Testis (tissue), 3 donors: ENCODE results near the gene ATP6V1B1. TPM values are rescaled to one million over a fixed set of nuclear protein-coding genes. Genes with fewer than 3 reads are reported as not detected.

Experiments used
- DNase-seq: peaks from one replicate; pipeline ENCODE4 v3.0.0-alpha.2; 2019
- H3K27ac ChIP-seq, 2 donors: fragments of 200-600 bp; sonication (generic); one replicate each; pipeline ENCODE4 v1.5.1; 2019
- H3K27me3 ChIP-seq: fragments of 200-600 bp; sonication (generic); one replicate; pipeline ENCODE4 v1.5.1; 2019
- H3K36me3 ChIP-seq: fragments of 200-600 bp; sonication (generic); one replicate; pipeline ENCODE4 v1.5.1; 2017; ENCODE audit warnings: low read depth; ENCODE audit errors: missing control alignments
- H3K4me1 ChIP-seq: fragments of 200-600 bp; sonication (generic); one replicate; pipeline ENCODE4 v1.5.1; 2019
- H3K4me3 ChIP-seq, 2 donors: fragments of 200-600 bp; sonication (generic); one replicate each; pipeline ENCODE4 v1.5.1; 2017 to 2019
- H3K9me3 ChIP-seq: fragments of 200-600 bp; sonication (generic); one replicate; pipeline ENCODE4 v1.5.1; 2017
- CTCF ChIP-seq, 3 experiments: fragments of 450-650 bp in 2 of 3; fragments of 200-600 bp in 1 of 3; sonication (generic) in 1 of 3; IDR thresholded peaks; one replicate each; pipeline ENCODE4 v1.5.1; 2016 to 2019; ENCODE audit warnings: antibody characterized with exemption in 3 of 3, mild to moderate bottlenecking in 2 of 3, moderate library complexity in 1 of 3
- POLR2A ChIP-seq: fragments of 450-650 bp; IDR thresholded peaks from one replicate; pipeline ENCODE4 v1.6.1; 2017; ENCODE audit warnings: antibody characterized with exemption, mild to moderate bottlenecking, moderate library complexity
- WGBS, 2 donors: methylation state at CpG; one replicate each; pipeline ENCODE4 v1.1.5; 2018; 5-methylcytosine and 5-hydroxymethylcytosine counted together
- intact Hi-C: fragments of 100-400 bp; cut with DNase I; formaldehyde crosslinking; loops from one replicate; pipeline ENCODE4 v1.15.1; 2023; ENCODE audit warnings: low total_unique reads
- polyA plus RNA-seq: library from polyadenylated mRNA; stranded (reverse); fragments of 350-450 nt; fragmentation: Illumina TruSeq; extraction: RNeasy Lipid Tissue Mini Kit (QIAGEN cat#74804); gene quantifications from one replicate; pipeline ENCODE4 v1.2.3, GENCODE V29; 2014; ENCODE audit warnings: low read depth, low replicate concordance; ENCODE audit not compliant: insufficient read depth
- total RNA-seq, 2 donors: library from RNA; depleted of rRNA; stranded (reverse); fragments of >200 nt; gene quantifications; one replicate each; pipeline ENCODE4 v1.2.3, GENCODE V29; 2016

The ATP6V1B1 gene
- total and polyA plus RNA-seq, 3 donors from 2014 or later = 1.7 to 2.9 TPM; not detected in 1

DNA sequence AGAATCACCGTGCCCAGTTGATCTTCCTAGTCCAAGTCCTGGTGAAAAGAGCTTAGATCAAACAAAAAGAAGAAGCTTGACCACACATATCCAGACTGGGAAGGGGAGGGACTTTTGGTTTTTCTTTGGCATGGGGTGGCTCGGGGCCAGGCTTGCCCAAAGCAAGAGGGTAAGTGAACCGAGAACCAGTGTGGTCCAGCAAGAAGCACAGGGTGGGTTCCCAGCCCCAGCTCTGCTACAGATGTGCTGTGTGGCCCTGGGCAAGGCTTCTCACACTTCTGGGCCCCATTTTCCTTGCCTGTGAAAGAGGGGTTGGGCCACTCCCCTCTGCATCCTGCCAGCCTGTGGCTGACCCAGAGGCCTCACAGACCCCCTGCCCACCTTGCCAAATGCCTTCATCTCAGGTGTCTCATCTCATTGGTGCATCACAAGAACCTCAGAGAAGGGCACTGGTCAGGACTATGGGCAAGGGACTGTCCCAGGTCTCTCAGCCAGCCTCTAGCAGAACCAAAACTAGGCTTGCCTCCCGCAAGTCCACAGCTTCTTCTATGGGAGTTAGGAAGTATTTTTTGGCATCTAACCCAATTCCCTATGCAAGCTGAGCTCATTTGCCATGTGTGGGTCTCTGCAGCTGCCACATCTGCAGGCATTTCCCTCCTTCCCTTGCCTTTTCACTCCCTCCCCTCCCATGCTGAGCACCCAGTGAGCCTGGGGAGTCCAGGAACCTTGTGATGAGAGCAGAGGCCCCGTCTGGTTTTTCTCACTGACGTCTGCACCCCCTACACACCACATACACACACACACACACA is 6.9 kb downstream of the ATP6V1B1 start:
- intact Hi-C loops = no loop called here
- H3K27ac ChIP-seq = no peak overlapping the region
- DNase-seq = no peak
- no peaks in the 10 kb centered on the region for H3K36me3 ChIP-seq
- H3K4me1 ChIP-seq = no peaks in the 10 kb centered on the region
- 70 to 85% methylated on average over 6 of the region's 6 CpGs for WGBS, 2 donors
- H3K27me3 ChIP-seq = no peaks in the 10 kb centered on the region
- no peak overlapping the region for H3K4me3 ChIP-seq
- no peak for TF ChIP-seq POLR2A
- no peak for TF ChIP-seq CTCF (IDR thresholded peaks at IDR 0.05)
- no peaks in the 10 kb centered on the region for H3K9me3 ChIP-seq

DNA sequence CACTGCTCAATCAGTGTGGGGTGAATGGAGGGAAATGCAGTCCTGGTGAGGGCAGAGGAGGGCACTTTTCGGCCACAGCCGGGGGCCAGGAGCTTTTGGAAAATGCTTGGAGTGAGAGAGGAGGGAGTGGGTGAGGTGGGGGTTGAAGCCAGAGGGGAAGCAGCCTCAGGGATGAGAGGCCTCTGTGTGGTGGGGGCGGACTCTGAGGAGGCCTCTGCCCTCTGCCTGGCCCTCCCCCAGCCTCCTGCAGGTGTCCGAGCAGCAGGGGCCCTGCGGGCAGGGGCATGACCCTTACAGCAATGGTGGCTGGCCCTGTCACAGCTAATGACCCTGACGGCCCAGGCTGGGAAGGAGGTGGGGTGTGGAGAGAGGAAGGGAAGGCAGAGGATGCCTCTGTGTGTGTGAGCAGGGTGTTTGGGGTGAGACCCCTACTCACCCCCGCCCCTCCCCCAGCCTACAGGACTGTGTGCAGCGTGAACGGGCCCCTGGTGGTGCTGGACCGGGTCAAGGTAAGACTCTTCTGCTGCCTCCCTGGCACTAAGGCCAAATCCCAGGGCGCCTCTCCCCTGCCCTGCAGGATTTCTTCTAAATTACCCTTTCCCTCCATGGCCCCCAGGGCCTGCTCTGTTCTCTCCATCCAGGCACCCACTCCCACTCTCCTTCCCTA is 7.6 kb downstream of the ATP6V1B1 start:
- Histone ChIP-seq H3K4me1 (peaks cover 4% of the 10 kb centered on the region), H3K27me3 (no peaks in the 10 kb centered on the region), H3K36me3 (no peaks in the 10 kb centered on the region), H3K4me3 (no peak overlapping the region), H3K9me3 (no peaks in the 10 kb centered on the region), H3K27ac (no peak overlapping the region)
- TF ChIP-seq CTCF (IDR thresholded peaks at IDR 0.05) (no peak), POLR2A (no peak)
- DNase-seq = no peak
- 72 to 87% methylated on average over 8 to 11 of the region's 11 CpGs for WGBS, 2 donors
- intact Hi-C loops = no loop called here

GRCh38 chr2:70944111-70944690 is 8.5 kb downstream of the ATP6V1B1 start:
- Histone ChIP-seq H3K9me3 (no peaks in the 10 kb centered on the region), H3K4me1 (peaks cover 4% of the 10 kb centered on the region), H3K4me3 (no peak overlapping the region), H3K36me3 (no peaks in the 10 kb centered on the region), H3K27me3 (no peaks in the 10 kb centered on the region), H3K27ac (no peak overlapping the region)
- no peak for DNase-seq
- 81 to 82% methylated on average over 4 of the region's 4 CpGs for WGBS, 2 donors
- intact Hi-C loops = no loop called here
- TF ChIP-seq POLR2A (no peak), CTCF (IDR thresholded peaks at IDR 0.05) (no peak)

DNA sequence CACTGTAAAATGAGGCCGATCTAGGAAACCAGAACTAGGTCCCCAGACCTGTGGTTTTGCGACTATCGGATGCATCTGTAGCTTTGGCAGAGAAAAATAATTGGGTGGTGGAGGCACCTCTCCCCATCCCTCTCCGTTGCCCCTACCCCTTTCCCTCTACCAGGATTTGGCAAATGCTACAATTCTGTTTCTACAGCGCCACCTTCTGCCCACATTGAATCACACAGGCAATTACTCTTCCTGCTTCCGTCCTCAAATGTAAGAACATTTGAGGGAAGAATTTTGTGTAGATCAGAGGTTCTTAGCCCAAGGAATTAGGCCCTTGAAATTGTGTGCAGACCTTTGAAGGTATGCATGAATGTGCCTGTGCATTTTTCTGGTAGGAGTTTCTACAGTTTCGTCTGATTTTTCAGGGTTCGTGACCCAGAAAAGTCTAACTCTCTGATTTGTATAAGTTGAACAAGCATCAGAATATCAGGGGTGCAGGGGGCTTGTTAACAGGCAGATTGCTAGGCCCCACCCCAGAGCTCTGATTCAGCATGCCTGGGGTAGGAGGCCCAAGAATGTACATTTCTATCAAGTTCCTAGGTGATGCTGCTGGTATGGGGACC is 11.2 kb downstream of the ATP6V1B1 start:
- H3K9me3 ChIP-seq = no peaks in the 10 kb centered on the region
- DNase-seq = peak; percentile 70
- TF ChIP-seq CTCF (IDR thresholded peaks at IDR 0.05) = peak; percentile 43 to 76 (median 65)
- no peak for TF ChIP-seq POLR2A
- no peak overlapping the region for H3K27ac ChIP-seq
- H3K36me3 ChIP-seq = no peaks in the 10 kb centered on the region
- intact Hi-C loops = no loop called here
- no peak overlapping the region for H3K4me3 ChIP-seq
- H3K27me3 ChIP-seq = no peaks in the 10 kb centered on the region
- WGBS, 2 donors = 22 to 28% methylated on average over 8 of the region's 8 CpGs
- peaks cover 4% of the 10 kb centered on the region for H3K4me1 ChIP-seq
